GM18909 (cell line): ENCODE results near the gene AHDC1.
"Not testable (repeated sequence)": the region's sequence is repeated elsewhere in the genome, so short reads cannot be mapped to it uniquely, and the experiment has no call there.

Experiments
- ATAC-seq: cut with Tn5 transposase; IDR thresholded peaks from one replicate; pipeline ENCODE4 v1.9.1; 2021; ENCODE audit warnings: mild to moderate bottlenecking; ENCODE audit not compliant: unreplicated experiment, poor library complexity

The AHDC1 gene

DNA sequence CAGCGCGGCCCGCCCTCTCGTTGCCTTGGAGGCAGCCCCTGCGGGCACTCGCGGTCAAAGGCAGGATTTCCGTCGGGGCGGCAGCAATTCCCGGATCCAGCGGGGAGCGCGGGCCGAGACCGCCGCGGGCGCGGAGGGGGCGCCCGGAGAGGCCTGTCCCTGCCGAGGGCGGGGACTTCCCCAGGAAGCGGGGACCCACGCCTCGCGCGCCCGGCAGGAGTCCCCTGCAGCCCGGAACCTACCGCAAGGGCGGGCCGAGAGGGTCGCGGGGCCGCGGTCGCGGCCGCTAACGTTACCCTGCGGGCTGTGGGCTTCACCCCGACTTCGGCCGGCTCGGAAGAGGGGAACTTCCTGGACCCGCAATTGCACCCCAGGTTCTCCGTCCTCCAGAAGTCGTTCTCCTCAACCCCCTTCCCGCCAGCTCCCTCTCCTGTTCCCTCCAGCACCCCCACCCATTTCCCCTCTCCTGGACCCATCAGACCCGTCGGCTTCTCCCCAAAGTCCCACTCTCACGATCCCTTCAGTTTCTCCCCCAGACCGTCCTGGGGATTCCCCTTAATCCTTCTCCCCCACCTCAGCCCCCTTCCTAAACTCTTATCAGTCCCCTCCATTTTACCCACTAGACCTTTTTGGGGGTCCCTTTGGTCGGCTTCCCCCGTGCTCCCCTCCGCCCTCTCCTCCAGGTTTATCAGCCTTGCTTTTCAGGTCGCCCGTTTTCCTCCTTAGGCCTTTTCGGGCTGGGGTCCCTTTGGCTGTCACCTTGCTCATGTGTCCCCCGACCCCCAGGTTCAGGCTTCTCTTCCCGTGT lies 30.4 kb upstream of the AHDC1 start:
- ATAC-seq, result no peak

DNA sequence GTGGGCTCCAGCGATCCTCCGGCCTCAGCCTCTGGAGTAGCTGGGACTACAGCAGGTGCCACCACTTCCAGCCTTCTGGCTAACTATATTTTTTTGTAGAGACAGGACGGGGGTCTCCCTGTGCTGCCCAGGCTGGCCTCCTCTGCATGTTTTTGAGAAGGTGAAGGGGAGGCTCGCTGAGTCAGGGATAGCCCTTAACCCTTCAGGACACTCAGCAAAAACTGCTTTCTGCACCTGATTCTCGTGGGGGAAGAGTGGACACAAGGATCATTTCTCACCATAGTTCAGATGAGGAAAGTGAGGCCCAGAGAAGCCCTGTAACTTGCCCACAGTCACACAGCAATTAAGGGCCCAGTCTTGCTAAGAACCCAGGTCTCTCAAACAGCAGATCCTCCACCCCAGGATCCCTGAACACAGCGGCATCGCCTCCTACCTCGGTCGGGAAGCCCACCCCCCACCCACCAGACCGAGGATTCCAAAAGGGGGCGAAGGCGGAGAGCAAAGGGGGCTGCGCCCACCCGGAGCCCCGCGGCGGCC lies 29.8 kb upstream of the AHDC1 start:
- ATAC-seq, result no peak

DNA sequence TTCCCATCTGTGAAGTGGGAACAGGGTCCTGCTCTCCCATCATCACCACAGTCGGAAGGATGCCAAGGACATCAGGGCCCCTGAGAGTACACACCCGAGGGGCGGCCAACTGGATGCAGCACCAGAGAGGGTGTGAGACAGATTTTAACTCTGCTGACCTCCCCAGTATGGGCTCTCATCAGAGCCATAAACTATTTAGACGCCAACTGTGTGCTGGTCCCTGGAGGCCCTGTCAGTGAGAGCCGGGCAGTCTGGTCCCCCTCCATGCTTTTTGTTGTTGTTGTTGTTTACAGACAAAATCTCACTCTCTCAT lies 29.3 kb upstream of the AHDC1 start:
- ATAC-seq, result no peak

- ATAC-seq, result peak; percentile 32
Observed at GRCh38 chr1:27632387-27633297, 28.7 kb upstream of the AHDC1 start.

DNA sequence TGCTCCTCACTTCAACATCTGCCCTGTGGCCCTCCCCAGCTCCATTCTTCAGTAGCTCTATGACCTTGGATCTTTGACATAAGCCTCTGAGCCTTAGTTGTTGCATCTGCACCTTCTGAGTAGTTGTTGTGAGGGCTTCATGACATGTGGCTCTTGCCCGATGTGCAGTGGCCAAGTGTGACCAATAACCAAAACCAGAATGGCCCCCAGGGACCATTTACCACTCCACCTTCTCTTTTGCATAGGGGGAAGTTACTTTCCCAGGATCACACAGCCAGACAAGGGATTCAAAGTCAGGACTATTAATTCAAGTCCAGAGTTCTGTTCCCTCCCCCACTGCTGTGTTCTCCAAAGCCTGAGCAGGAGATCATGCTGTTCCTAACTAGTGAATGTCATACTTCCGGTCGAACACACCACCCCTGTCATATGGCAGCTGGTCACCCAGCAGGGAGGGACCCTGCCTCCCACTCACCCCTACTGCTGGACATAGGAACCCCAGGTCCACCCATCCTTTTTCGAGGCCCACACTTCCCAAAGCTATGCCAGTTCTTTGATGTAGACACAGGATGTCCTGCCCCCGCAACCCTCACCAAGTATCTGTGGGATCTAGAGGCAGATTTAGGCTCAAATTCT lies 27.0 kb upstream of the AHDC1 start:
- ATAC-seq, result peak; percentile 29

DNA sequence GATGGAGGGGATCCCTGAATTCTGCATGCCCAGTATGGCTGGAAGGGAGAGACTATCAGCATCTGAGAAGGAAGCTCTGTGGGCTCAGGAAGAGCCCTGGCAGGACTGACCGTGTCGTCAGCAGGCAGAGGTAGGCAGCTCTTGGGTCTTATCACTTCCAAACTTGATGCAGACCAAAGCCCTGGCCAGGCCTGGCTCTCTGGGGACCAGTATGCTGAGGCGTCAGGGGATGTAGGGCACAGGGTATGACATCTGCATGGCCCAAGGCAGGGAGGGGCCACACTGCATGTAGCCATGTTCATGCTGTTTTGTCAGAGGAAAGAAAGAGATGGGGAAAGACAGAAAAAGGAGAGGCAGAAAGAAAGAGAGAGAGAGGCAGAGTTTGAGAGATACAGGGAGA lies 24.8 kb upstream of the AHDC1 start:
- no peak for ATAC-seq

DNA sequence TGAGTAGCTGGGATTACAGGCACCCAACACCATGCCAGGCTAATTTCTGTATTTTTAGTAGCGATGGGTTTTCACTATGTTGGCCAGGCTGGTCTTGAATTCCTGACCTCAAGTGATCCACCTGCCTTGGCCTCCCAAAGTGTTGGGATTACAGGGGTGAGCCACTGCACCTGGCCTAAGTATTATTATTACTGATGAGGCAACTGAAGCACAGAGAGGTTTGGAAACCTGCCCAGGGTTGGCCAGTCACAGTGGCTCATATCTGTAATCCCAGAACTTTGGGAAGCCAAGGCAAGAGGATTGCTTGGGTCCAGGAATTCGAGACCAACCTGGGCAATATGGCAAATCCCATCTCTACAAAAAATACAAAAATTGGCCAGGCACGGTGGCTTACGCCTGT lies 23.8 kb upstream of the AHDC1 start:
- not testable (repeated sequence) for ATAC-seq

DNA sequence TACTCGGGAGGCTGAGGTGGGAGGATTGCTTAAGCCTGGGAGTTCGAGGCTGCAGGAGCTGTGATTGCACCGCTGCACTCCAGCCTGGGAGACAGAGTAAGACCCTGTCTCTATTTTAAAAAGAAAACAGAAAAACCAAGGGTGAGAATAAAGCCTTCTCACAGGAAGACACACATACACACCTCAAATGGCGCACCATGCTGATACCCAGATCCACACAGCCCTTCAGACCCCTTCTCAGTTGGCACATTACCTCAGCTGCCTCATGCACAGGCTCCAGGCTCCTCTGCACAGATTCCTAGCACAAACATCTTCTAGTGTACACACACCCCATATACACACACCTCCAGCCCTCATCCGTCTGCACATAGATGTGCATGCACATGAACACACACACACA lies 23.1 kb upstream of the AHDC1 start:
- no peak for ATAC-seq

GRCh38 chr1:27626031-27626935 lies 22.3 kb upstream of the AHDC1 start:
- ATAC-seq, result peak; percentile 33

DNA sequence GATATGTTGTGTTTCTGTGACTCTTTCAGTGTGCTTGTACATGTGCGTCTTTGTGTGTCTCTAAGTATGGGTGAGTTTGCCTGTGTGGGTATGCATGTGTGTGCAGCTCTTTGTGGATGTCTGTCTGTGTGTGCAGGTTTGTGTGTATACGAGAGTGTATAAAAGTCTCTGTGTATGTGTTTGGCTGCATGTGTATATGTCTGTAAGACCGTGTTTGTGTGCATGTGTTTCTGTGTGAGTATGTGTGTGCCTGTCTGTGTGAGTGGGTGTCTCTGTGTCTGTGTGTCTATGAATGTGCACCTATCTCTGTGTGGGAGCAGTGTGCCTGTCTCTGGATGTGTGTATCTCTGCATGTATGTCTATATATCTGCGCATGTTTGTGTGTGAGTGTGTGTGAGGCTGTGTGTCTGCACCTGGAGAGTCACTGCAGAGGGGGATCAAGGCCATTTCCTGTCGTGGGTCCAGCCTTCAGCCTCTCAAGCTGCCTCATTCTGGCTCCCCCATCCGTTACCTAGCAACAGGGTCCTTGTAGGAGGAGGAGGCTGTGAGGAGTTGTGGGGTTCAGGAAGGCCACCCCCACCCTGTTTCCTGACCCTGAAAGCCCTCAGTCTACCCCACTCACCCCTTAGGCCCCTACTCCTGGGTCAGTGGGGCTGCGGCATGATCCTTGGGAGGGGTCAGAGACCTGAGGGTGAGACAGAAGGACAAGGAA lies 20.7 kb upstream of the AHDC1 start:
- peak; percentile 22 for ATAC-seq

DNA sequence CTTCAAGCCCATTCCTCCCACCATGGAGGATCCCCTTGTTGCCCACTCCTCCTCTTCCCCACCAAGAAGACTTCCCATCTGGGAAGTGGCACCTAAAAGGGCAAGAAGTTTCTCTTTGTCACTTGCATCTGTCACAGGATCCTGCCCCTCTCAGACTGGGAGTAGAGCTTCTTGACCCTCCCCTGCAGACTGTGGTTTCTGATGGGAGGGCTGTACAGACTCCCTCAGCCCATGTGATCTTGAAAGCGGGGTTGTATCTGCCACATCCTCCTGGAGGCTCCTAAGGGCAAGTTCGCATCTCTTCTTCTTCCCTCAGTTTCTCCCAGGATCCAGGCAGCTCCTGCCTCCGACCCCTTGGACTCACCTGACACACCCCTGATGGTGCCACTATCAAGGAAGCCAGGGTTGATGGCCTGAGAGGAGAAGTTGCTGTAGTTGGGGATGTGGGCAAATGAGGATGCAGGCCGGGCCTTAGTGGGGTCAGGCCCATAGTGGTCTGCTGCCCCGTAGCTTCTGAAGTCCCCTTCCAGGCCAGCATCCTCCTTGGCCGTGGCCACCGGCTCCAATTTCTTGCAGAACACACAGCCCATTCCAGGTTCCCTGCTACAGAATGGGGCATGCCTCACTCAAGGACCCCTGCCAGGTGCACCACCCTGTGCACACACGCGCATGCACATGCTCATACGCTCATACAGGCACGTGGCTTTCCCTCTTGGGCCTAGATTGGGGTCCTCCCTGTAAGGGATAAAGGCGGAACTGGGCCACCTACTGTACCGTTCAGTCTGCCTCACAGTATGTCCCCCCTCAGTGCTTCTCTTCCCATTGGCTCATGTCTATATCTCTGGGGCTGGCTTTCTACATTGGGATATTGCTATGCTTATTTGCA lies 19.6 kb upstream of the AHDC1 start:
- no peak for ATAC-seq

- no peak for ATAC-seq
Observed at GRCh38 chr1:27622828-27623227, 18.9 kb upstream of the AHDC1 start.

DNA sequence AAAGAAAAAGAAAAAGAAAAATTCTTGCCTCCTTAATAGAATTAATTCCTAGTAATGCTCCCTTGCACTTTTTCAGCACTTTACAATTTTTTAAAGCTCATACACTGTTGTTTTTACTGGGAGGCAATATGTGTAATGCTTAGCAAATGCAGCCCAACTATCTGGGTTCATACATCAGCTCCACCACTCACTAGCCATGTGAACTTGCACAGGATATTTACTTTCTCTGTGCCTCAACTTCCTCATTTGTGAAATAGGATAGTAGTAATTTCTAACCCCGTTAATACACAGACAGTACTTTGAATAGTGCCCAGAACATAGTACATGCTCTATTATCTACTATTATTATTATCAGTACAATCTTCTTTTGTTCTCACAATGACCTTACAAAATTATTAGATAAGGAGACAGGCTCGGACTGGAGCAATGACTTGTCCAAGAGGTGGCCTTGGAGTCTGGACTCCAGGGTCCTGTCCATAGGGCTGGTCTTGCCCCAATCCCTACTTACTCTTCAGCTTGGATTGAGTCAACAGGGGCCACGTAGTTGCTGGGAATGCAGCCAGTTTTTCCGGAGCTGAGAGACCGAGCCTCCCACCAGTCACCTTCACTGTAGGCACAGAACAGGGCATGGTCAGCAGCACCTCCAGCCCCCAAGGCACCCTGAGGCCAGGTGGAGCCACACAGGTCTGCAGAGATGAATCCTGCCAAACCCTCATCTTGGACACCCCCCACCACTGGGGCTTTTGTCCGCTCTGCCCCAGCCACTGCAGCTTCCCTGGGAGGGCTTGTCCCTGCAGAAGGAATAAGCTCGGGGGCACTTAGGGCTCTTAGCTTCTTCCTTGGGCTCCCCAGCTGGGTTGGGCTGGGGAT lies 17.3 kb upstream of the AHDC1 start:
- no peak for ATAC-seq

GRCh38 chr1:27619782-27620438 lies 16.0 kb upstream of the AHDC1 start:
- not testable (repeated sequence) for ATAC-seq

DNA sequence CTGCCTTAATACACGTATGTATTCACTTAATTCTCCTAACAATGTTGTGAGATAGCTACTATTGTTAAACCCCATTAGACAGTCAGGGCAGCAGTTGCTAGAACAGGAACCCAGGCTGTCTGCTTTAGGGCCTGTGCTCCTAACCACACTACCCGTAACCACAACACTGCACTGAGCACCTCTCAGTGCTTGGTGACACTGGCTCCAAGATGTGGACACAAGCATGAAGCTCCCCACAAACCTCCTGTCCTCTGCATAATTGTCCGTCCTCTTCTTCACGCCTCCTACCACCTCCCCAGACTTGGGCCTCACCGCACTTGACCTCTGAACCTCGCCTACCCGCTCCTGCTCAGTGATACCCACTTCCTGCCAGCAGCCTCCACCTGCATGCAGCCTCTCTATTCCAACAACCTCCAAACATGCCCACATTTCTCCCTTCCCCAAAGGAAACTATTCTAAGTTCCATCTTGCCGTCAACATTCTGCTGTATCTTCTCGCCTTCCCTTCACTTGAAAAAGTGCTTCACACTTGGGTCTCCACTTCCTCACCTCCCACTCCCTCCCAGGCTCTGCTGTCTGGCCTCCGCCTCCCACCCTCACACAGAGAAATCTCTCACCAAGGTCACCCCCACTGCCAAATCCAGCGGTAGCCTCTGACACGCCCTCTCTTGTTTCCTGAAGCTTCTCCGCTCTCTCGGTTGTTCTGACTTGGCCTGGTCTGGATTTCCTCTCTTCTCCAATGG lies 14.6 kb upstream of the AHDC1 start:
- no peak for ATAC-seq

GRCh38 chr1:27617420-27617819 lies 13.5 kb upstream of the AHDC1 start:
- ATAC-seq, result no peak
